AML-193 (cell line): ENCODE results near the gene ABCF2.
A peak's percentile ranks its signal among the peaks of the same experiment; 100 is the strongest.

ENCODE experiments used
- DNase-seq, 2 experiments: peaks; one replicate each; lab custom pipeline; 2025; lab: John Stamatoyannopoulos, UW

Gene ABCF2

DNA sequence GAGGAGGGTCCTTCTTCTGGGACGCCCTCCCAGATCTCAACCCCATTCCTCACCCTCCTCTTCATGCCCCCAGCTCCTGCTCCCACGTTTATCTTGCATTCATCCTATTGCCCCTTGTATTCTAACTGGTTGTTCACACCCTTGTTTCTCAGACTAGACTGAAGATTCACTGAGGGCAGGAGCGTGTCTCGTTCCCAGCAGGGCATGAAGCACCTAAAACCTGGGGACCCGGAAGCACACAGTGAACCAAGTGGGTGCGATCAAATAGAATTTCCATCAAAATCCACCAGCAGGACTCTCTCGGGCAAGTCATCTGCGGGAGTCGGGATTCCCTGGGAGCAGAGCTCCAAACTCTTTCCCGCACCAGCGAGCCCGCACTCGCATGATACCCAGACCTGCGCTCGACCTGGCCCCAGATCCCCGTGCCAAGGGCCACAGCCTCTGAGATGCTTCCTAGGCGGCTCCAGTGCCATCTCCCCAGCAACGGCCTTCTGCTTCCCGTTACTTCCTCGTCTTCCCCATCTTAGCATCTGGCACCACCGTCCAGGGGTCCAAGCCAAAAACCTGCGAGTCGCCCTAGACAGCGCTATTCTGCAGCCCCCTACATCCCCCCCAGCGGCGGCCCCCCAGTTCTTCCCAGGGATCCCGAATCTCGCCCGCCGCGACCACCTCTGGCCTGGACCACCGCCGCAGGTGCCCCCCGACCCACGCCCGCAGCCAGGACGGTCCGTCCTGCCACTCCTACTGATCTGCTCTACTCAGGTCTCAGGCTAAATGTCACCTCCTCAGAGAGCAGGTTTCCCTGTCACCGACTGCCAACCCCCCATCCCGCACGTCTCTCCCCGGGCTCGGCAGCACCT is 53.4 kb downstream of the ABCF2 start:
- DNase-seq: no peak

DNA sequence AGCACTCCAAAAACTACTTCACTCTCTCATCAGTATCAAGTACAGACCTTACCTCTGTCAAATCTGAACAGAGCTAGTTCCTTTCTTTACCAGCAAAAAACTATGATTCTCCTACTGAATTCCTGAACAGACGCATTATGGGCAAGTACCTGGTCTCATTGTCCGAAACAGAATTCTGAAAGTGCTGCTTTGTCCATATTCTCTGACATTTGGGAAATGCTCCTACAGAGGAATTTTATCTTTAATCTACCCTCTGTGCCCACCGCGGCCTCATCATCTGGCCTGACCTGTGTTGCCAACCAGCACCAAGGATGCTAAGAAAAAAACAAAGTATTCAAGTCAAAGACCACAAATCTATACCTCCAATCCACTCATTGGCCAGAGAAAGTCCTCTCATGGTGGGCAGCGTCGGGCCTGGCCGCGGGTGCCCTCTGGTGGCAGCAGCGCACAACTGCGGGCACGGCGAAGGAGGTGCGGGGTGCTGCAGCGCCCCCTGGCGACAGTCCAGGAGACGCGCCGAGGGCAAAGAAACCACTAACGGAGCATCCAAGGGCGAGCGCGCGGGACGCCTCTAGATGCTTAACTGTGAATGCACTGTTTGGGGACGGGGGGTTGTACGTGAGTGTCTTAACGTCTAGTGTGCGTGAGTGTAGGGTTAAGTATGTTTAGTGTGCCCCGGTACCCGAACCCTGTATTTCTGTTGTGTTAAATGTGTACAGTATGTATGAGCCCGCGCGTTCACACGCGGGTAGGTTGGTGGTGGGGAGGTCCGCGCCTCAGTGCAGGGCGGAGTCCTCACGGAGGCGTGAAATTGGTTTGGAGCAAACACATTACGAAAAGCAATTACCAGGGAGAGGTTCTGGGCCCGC is 54.5 kb downstream of the ABCF2 start:
- peak; percentile 47 to 50 for DNase-seq

- no peak for DNase-seq
These were observed 58.2 kb downstream of the ABCF2 start for GRCh38 chr7:151168787-151169162.

- no peak for DNase-seq
These were observed 58.8 kb downstream of the ABCF2 start for GRCh38 chr7:151168003-151168786.

- DNase-seq: no peak
These were observed 59.6 kb downstream of the ABCF2 start, which contains the start of gene GBX1 for GRCh38 chr7:151167197-151167961. Gene GBX1 (minus strand): TSS chr7:151167694. CDS start chr7:151167548, 146 bp downstream.

- no peak for DNase-seq
These were observed 60.3 kb downstream of the ABCF2 start for GRCh38 chr7:151166629-151167196.
